Measurements from ENCODE around the gene CEP170B.
"Not testable (repeated sequence)": the region's sequence is repeated elsewhere in the genome, so short reads cannot be mapped to it uniquely, and the experiment has no call there.

The CEP170B gene

DNA sequence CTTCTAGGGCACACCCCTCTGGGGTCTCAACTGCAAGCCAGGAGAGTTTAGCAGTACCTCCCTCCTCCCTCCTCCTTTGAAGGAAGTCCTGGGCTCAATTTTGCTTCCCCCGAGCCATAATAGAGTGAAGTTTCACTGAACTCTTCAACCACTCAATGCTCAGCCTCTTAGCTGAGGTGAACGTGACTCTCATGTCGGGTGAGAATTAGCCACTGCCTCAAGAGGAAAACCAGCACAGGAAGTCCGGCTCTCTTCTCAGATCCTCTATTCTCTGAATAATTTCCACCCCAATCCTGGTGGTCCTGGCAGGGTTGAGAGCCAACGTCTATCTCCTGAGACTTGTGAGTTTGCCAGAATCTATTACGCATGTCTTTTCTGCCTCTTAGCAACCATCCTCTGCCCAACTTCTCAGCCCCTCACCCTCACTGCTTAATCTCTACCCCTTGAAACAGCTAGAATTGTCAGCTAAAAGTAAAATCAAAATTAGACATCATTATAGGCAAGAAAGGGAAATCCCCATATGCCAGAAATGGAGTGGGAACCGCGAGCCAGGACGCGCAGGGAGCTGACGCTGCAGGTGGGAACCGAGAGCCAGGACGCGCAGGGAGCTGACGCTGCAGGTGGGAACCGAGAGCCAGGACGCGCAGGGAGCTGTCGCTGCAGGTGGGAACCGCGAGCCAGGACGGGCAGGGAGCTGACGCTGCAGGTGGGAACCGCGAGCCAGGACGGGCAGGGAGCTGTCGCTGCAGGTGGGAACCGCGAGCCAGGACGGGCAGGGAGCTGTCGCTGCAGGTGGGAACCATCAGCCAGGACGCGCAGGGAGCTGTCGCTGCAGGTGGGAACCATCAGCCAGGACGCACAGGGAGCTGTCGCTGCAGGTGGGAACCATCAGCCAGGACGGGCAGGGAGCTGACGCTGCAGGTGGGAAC is 39.8 kb downstream of the CEP170B start:
- in situ Hi-C loops (cut with MboI; ENCODE audit: low sequenced_read_pairs) = not testable (repeated sequence)

GRCh38 chr14:104905579-104905933 is 40.5 kb downstream of the CEP170B start:
- in situ Hi-C loops (cut with MboI; ENCODE audit: low sequenced_read_pairs) = not testable (repeated sequence)

- in situ Hi-C loops (cut with MboI; ENCODE audit: low sequenced_read_pairs) = no loop called here
These were observed 43.2 kb downstream of the CEP170B start for GRCh38 chr14:104908303-104908702.

GRCh38 chr14:104912053-104912452 is 47.0 kb downstream of the CEP170B start:
- in situ Hi-C loops (cut with MboI; ENCODE audit: low sequenced_read_pairs) = no loop called here

GRCh38 chr14:104913435-104913834 is 48.4 kb downstream of the CEP170B start:
- in situ Hi-C loops (cut with MboI; ENCODE audit: low sequenced_read_pairs) = no loop called here

GRCh38 chr14:104917116-104917515 is 52.0 kb downstream of the CEP170B start:
- in situ Hi-C loops (cut with MboI; ENCODE audit: low sequenced_read_pairs) = no loop called here

DNA sequence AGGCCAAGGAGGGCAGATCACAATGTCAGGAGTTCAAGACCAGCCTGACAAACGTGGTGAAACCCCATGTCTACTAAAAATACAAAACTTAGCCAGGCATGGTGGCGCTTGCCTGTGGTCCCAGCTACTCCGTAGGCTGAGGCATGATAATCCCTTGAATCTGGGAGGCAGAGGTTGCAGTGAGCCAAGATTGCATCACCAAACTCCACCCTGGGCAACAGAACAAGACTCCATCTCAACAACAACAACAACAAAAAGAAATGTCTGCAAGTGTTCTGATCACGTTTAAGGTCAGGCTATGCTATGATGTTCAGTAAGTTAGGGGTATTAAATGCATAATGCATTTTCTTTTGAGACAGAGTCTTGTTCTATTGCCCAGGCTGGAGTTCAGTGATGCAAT is 52.9 kb downstream of the CEP170B start:
- in situ Hi-C loops (cut with MboI; ENCODE audit: low sequenced_read_pairs) = no loop called here

DNA sequence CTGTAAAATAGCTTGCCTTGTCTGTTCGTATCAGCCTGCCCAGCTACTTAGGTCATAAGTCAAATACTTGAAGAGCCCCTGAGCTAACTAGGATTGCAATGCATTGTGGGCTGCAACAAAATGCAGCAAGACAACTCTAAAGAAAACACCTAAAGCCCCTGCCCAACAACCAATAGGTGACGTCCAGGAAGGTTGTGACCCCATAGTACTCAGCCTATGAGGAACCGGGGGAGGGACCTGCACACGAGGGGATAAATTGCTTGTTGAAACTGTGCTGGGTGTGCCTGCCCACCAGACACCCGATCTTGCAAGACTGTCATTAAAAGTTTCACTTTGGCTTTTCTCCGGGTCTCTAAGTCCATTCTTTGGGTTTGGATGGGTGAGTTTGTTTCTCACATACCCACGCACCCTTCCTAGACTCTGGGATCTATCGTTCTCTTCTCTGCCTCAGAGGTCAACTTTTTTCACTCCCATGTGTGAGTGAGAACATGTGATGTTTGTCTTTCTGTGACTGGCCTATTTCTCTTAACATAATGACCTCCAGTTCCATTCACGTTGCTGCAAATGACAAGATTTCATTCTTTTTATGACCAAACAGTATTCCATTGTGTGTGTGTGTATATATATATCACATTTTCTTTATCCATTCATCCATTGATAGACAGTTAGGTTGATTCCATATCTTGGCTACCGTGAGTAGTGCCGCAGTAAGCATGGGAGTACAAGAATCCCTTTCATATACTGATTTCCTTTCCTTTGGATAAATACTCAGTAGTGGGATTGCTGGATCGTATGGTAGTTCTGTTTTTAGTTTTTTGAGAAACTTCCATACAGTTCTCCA is 54.3 kb downstream of the CEP170B start:
- in situ Hi-C loops (cut with MboI; ENCODE audit: low sequenced_read_pairs) = not testable (repeated sequence)

DNA sequence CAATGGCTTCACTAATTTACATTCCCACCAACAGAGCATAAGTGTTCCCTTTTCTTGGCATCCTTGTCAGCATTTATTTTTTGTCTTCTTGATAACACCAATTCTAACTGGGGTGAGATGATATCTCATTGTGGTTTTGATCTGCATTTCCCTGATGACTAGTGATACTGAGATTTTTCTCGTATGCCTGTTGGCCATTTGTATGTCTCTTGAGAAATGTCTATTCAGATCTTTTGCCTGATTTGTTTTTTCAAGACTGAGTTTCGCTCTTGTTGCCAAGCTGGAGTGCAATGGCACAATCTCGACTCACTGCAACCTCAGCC is 54.9 kb downstream of the CEP170B start:
- in situ Hi-C loops (cut with MboI; ENCODE audit: low sequenced_read_pairs) = no loop called here

- in situ Hi-C loops (cut with MboI; ENCODE audit: low sequenced_read_pairs) = no loop called here
These were observed 58.8 kb downstream of the CEP170B start for GRCh38 chr14:104923640-104924420.

DNA sequence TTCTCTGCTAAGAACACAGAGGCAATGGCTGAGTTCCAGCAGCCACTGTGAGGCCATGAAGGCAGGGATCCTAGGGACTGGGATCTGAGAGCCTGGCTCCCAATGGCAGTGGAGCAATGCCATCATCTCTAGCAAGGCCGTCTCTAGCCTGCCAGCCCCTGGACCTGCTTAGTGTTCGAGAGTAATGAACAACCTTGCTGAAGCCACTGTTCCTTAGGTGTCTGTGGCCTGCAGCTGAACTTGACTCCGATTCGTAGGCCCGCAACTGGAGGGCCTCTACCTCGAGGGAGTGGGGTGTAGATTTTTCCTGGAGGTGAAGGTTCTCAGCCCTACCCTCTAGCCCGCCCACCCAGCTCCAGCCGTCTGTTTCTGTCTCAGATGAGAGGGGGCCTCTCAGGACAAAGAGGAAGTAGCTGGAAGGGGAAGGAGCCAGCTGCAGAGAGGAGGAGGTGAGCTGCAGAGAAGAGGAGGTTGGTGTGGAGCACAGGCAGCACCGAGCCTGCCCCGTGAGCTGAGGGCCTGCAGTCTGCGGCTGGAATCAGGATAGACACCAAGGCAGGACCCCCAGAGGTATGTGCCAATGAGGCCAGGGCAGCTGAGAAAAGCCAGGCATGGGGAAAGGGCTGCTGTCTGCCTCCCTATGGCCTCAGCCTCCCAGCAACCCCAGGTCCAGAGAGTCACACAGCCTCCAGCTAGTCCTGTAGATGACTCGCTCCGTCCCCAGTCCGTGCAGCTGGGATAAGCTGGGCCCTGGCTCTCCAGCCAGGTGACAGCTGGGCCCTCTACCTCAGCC is 59.5 kb downstream of the CEP170B start, which contains the start of gene PLD4:
Gene PLD4 (plus strand): TSS at position 459 of the 793 bp plus-strand sequence. CDS start 2,262 bp downstream, outside the sequence.
- in situ Hi-C loops (cut with MboI; ENCODE audit: low sequenced_read_pairs) = no loop called here

DNA sequence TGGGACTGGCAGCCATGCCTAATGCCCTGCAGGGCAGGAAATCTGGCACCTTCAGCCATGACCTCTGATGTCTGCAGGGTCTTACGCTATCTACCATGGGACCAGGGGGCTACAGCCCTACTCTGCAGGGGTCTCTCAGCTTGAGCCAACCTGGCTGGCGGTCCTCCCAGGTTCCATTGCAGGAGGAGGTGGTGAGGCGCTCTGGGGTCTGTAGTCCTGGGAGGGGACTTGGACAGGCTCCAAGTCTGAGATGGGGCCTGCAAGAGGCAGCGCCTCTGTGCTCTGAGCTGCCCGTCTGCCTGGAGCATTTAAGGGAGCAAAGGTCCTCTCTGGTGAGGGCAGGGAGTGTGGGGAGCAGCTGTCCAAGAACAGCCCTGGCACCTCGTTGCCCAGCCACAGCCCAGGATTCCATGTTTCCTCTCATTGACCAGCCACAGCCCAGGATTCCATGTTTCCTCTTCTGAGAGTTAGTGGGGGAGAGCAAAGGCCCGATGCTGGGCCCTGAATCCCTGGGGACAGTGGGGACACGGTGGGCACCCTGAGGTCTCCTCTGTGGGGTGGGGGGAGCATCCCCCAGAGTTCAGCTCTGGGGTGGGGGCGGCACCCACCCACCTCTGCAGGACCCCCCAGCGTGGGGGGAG is 60.3 kb downstream of the CEP170B start:
- in situ Hi-C loops (cut with MboI; ENCODE audit: low sequenced_read_pairs) = no loop called here

DNA sequence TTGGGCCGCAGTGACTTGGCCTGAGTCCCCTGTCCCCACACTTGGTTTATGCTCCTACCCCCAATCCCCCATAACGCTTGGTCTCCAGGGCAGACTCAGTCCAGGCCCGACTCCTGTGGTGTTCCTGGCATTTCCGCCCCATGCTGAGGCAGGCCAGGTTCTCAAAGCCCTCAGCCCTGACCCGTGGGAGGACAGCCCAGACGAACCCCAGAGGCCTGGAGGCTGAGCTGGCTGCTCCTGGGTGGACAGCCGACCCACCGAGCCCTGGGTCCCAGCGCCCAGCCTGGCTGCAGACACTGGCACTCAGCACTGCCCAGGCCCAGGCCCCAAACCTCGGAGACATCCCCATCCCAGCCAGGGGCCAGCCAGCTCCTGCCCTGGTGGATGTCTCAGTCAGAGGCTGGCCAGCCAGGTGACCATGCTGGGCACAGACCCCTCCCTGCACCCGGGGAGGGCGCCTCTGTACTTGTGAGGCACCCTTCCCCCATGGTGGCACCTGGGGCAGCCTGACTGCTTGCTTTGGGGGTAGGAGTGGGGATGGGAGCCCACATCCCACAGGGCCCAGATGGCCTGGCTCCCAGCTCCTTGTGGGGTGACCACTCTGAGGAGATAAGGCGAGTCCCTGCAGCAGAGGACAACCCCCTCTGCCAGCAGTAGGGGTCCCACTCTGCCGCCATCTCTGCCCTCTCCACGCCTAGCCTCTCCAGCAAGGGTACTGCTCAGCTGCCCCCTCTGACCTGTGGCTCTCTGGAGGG is 61.0 kb downstream of the CEP170B start:
- in situ Hi-C loops (cut with MboI; ENCODE audit: low sequenced_read_pairs) = no loop called here

DNA sequence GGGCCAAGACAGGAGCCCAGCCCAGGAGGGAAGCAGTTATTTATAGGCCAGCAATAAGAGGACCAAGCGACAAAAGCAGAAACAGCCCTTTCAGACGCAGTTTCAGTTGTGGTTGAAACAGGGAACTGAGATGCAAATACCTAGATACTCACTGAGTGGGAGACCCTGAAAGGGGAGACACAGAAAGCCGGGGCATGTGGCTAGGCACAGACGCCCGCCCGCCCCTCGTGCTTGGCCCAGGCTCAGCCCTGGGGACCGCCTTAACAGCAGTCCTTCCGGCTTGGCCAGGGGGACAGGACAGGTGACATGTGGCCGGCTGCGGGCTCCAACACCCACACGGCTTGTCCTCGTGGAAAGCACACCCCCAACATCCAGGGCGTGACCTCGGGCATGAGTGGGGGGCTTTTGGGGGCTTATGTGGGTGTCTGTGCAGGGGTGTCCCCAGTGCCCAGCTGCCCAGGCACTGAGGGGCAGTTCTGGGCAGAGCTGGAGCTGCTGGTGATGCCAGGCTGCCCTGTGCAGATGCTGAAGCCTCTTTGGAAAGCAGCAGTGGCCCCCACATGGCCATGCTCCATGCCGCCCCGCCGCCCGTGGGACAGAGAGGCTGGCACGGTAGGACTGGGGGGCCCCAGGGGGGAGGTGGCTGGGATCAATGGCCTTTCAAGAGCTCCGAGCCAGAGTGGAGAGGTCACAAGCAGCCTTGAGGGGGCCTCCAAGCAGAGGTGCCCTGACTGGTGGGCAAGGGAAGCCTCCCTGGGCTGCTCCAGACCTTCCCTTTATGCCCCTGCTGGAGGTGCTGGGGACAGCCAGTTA is 61.8 kb downstream of the CEP170B start:
- in situ Hi-C loops (cut with MboI; ENCODE audit: low sequenced_read_pairs) = no loop called here

- in situ Hi-C loops (cut with MboI; ENCODE audit: low sequenced_read_pairs) = no loop called here
These were observed 62.4 kb downstream of the CEP170B start for GRCh38 chr14:104927432-104927816.

GRCh38 chr14:104927901-104928300 is 62.8 kb downstream of the CEP170B start:
- in situ Hi-C loops (cut with MboI; ENCODE audit: low sequenced_read_pairs) = no loop called here

DNA sequence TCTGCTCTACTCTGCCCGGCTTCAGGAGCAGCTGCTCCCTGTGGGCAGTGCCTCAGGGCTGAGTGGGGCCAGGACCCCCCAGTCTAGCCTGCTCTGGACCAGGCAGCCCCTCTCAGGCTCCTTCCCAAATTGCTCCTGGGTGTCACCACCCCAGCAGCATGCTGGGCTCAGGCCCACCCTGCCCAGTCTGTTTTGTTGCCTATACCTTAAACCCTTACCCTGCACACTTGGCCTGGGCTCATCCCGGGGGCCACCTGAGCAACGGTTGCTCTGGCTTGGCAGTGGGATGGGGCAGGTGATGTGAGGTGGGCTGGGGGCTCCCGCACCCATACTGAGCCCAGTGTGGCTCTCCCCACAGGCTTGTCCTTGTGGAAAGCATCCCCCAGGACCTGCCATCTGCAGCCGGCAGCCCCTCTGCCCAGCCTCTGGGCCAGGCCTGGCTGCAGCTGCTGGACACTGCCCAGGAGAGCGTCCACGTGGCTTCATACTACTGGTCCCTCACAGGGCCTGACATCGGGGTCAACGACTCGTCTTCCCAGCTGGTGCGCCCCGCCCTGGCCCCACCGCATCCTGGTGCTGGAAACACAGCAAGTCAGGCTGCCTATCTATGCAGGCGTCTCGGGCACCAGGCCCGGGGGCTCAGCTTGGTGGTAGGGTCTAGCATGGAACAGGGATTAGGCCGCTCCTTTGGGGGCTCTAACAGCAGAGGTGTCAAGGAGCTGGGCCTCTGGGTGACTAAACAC is 63.5 kb downstream of the CEP170B start:
- in situ Hi-C loops (cut with MboI; ENCODE audit: low sequenced_read_pairs) = no loop called here

Data from hTERT RPE-1 (cell line).